Measurements from ENCODE around the gene SPDYE1.

DNA sequence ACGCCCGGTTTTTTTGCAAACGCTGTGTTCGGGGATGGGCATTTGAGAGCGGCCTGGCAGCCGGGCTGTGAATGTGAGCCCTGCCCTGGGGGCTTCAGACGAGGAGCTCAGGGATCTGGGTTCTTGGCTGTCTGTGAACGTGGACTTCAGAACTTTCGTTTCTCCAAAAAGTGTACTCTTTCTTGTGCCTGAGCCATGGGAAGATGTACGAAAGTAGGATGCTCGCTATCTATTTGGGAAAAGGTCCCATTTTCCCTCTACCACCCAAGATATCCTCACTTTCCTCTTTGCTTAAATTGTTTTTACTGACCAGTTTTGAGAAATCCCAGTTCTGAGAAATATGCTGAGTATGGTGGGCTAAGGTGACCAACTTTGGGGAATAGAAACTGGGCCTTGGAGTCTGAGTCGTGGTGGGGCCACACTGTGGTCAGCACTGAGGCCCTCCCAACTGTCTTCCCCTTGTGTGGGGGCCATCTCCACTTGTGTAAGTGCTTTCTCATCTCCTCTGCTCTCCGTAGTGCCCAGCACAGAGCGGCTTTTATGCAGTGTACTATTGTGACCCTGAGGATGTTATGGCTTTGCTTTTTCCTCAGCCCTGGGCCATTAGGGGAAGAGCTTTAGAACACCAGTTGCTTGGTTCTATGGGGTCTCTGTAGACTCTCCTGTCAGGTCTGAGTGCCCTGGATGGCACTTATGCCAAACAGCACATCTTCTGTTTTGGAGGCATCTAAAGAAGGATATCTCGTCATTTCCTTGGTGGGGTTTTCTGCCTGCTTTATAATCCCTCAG lies 47.7 kb downstream of the SPDYE1 start:
- TF ChIP-seq, protein P1, sequence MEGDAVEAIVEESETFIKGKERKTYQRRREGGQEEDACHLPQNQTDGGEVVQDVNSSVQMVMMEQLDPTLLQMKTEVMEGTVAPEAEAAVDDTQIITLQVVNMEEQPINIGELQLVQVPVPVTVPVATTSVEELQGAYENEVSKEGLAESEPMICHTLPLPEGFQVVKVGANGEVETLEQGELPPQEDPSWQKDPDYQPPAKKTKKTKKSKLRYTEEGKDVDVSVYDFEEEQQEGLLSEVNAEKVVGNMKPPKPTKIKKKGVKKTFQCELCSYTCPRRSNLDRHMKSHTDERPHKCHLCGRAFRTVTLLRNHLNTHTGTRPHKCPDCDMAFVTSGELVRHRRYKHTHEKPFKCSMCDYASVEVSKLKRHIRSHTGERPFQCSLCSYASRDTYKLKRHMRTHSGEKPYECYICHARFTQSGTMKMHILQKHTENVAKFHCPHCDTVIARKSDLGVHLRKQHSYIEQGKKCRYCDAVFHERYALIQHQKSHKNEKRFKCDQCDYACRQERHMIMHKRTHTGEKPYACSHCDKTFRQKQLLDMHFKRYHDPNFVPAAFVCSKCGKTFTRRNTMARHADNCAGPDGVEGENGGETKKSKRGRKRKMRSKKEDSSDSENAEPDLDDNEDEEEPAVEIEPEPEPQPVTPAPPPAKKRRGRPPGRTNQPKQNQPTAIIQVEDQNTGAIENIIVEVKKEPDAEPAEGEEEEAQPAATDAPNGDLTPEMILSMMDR (IDR thresholded peaks at IDR 0.05): no peak
- TF ChIP-seq POLR2A (IDR thresholded peaks at IDR 0.05): no peak
